GM19035 (cell line): Measurements from ENCODE around the gene DBH.

Experiments used
- ATAC-seq: cut with Tn5 transposase; IDR thresholded peaks from one replicate; pipeline ENCODE4 v1.9.1; 2021; ENCODE audit not compliant: unreplicated experiment

The DBH gene

DNA sequence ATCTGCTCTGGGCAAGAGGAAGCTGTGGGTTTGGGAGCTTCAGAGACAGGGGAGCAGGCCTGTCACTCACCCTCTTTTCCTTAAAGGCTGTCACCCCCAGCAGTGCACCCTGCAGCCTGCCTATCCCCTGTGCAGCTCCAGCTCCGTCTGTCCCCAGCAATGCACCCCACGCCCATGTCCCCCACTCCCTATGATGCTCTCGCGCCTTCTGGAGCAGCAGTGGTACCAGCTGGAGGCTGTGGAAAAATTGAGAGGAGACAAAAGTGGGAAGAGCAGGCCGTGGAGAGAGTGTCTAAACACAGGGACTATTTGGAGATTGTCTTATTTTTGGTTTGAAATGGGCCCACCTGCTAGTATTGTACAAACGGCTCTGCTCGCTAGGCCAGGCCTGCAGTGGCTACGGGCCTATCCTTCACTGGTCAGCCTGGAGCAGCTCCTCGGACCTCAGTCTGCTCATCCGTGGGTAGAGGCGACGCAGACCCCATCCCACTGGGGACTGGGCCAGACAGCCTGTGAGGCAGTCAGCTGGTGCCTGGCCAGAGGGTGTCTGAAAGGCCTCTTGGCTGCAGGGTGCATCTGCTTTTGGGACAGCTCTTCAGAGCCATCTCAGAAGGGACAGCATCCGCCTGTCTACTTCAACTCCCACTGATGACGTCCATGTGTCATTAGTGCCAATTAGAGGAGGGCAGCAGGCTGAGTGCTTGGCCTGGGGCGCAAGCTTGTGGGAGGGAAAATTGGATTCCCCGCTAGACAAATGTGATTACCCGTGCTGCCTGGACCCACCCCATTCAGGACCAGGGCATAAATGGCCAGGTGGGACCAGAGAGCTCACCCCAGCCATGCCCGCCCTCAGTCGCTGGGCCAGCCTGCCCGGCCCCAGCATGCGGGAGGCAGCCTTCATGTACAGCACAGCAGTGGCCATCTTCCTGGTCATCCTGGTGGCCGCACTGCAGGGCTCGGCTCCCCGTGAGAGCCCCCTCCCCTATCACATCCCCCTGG lies at the start of gene DBH:
Gene DBH, plus strand, starts transcription at position 831 of the 999 bp plus-strand sequence. Its CDS starts 9 bp downstream, at position 840.
- no peak for ATAC-seq

DNA sequence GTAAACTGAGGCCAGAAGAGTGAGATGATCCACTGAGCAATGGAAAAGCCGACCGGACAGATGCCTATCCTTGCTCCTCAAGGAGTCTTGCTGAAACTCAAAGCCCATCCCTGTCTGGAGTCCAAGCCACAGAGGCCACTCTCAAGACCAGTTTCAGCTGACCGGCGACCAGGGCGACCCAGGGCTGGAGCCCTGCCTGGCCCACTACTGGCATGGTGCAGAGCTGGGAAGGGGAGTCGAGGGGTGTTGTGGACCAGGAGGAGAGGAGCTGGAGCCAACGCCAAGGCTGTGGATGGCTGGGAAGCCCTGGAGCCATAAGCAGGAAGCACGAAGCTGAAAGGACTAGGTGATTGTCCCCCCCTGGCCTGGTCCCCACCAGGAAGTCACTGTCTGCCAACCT lies 49.1 kb upstream of the DBH start:
- no peak for ATAC-seq

DNA sequence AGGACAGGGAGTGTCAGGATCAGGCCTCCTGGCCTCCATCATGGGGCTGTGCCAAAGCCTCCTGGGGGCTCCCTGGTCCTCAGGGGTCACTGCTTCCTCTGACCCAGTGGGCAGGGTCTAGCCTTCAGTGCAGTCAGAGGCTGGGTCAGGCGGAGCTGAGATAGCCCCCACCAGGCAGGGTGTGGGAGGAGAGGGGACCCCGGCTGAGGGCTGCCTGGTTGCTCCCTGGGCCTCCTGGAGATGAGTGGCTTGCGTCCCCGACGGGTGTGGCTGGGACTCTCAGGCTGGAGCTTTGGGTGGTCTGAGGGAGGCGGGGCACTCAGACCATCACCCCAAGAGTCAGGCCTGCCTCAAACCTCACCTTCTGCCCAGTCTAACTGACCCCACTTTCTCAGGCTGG lies 48.7 kb upstream of the DBH start:
- ATAC-seq = no peak

- ATAC-seq = no peak
Measured at GRCh38 chr9:133589454-133590227, 46.5 kb upstream of the DBH start.

DNA sequence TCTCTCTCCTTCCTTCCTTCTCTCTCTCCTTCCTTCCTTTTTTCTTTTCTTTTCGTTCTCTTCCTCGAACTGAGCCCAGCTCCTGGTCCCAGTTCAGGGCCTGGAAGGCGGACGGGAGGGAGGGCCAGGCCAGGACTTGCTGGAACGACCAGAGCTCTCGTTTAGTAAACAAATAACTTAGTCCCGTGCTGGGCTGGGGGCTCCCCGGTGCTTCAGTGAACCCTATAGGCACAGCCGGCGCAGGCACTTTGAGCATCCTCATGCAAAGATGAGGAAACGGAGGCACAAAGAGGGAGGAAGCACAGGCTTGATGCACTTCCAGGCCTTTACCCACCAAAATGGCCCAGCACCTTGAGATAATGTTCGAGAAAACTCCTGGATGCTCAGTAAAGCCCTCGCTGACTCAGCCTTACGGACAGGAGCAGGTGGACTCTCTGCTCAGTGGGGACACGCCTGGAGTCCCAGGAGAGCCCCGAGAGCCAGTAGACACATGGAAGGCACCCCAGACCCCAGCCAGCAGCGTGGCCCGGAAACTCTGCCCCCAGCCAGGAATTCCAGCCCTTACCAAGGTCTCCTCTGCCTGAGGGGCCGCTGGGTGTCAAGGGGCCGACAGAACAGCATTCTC lies 45.8 kb upstream of the DBH start:
- ATAC-seq = no peak

- no peak for ATAC-seq
Measured at GRCh38 chr9:133591116-133591910, 44.9 kb upstream of the DBH start.

DNA sequence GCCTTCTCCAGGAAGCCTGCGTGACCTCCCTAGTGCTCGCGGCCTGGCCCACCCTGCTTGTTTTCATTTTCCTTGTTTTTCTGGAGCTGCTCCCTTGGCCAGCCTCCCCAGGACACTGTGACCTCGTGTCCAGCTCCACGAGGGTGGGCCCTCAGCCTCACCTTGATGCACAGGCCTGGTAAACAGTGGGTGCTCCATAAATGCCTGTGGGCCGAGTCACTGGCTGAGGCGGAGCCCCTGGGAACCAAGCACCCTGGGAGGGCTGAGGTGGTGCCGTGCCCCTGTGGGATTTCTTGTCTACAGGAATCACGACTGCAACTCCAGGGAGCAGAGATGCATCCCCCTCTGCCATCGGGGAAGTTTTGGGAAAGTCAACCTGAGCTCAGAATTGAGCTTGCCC lies 44.2 kb upstream of the DBH start:
- no peak for ATAC-seq

GRCh38 chr9:133592731-133593409 lies 43.3 kb upstream of the DBH start:
- ATAC-seq = no peak

- ATAC-seq = no peak
Measured at GRCh38 chr9:133593587-133594253, 42.4 kb upstream of the DBH start.

- ATAC-seq = no peak
Measured at GRCh38 chr9:133594310-133594709, 41.9 kb upstream of the DBH start.

DNA sequence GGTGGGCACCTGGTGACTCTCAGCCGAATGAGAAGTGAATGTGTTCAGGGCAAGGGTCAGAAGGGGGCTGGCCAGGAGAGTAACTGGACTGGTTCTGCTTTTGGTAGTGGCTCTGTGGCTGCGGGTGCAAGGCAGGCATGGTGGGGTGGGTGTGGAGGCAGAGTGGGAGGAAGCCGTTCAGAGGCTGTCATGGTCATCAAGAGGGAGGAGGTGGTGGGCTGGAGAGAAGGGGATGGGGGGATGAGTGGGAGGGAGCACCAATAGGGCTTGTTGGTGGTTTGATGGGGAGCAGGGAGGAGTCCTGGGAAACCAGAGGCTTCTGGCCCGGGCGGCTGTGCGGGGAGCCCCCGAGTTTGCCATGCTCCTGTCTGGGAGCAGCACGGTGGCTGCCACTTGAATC lies 40.3 kb upstream of the DBH start:
- no peak for ATAC-seq

GRCh38 chr9:133597316-133597957 lies 38.7 kb upstream of the DBH start:
- no peak for ATAC-seq

GRCh38 chr9:133598978-133599377 lies 37.2 kb upstream of the DBH start:
- ATAC-seq = no peak

GRCh38 chr9:133599470-133600173 lies 36.5 kb upstream of the DBH start:
- no peak for ATAC-seq

DNA sequence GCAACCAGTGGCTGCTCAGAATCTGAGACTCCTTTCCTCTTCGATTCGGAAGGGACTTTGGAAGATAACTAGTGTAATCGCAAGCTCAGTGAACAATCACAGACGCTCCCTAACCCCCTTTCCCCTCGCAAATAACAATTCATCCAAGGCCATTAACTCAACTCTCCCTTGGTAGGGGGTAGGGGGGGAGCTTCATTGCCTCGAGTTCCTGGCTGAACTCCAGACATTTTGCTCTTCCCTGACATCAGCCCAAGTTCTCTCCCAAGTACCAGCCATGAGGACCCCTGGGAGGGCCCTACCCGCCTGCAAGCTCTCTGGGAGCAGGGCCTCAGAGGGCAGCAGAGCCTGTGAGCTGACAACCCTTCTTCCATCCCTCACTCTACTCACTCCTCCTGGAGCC lies 35.4 kb upstream of the DBH start:
- ATAC-seq = no peak

GRCh38 chr9:133601746-133602145 lies 34.4 kb upstream of the DBH start:
- no peak for ATAC-seq

DNA sequence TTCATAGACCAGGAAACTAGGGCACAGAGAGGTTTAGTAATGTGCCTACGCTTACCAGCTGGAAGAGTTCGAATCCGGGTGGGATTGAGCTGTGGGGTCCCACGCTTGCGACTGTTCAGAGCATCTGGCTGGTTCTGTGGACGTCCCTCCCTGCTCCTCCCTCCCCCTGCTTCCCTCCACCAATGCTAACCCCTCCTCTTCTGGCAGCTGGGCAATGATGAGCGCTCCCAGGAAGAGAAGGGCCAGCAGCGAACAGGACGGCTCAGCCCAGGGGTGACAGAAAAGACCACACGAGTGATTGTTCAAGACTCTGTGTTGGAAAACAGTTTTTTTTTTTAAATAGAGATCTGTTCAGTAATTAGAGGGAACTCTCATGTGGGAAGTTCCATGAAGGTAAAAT lies 33.9 kb upstream of the DBH start:
- ATAC-seq = no peak

GRCh38 chr9:133603135-133603927 lies 32.8 kb upstream of the DBH start:
- no peak for ATAC-seq
